Pancreas (tissue), 10 donors: ENCODE measurements around the gene BBS1. TPM values are rescaled to one million over a fixed set of nuclear protein-coding genes. Genes with fewer than 3 reads are reported as not detected.

Experiments
- ATAC-seq, 4 donors: fragments of 200-7000 bp; cut with Tn5 transposase; one replicate each; pipeline versions ENCODE4 v1.8.0 to v1.9.1; 2020; ENCODE audit warnings: mild to moderate bottlenecking in 4 of 4, moderate library complexity in 4 of 4
- DNase-seq, 6 donors: peaks; one replicate each; pipeline ENCODE4 v3.0.0-alpha.2; 2020
- FAIRE-seq: peaks from 2 replicates; lab custom pipeline; 2012; peaks lifted over from hg19 to GRCh38; lab: Jason Lieb, UNC
- H3K27ac ChIP-seq, 4 donors: fragments of 200-600 bp; sonication (generic); 1 replicate in 3 of 4; 2 replicates in 1 of 4; pipeline versions ENCODE4 v1.5.0 to v1.8.0; 2020
- H3K27me3 ChIP-seq, 4 donors: fragments of 200-600 bp; one replicate each; pipeline ENCODE4 v1.8.0; 2021
- H3K36me3 ChIP-seq, 3 donors: fragments of 200-600 bp; sonication (generic) in 1 of 3; one replicate each; pipeline versions ENCODE4 v1.5.0 to v1.8.0; 2020 to 2021
- H3K4me1 ChIP-seq, 3 donors: fragments of 200-600 bp; one replicate each; pipeline ENCODE4 v1.8.0; 2021
- H3K4me3 ChIP-seq, 4 donors: fragments of 200-600 bp; sonication (generic) in 2 of 4; one replicate each; pipeline versions ENCODE4 v1.5.0 to v1.8.0; 2020 to 2021
- H3K9me3 ChIP-seq, 4 donors: fragments of 200-600 bp; one replicate each; pipeline ENCODE4 v1.8.0; 2021
- CTCF ChIP-seq, 4 donors: fragments of 200-600 bp; sonication (generic) in 3 of 4; IDR thresholded peaks; one replicate each; pipeline versions ENCODE4 v1.5.0 to v1.8.0; 2021; ENCODE audit warnings: antibody characterized with exemption in 4 of 4
- WGBS, 2 donors: extraction: QIAGEN DNeasy Blood & Tissue Kit; methylation state at CpG; one replicate each; pipeline ENCODE4 v1.1.7; 2013; 5-methylcytosine and 5-hydroxymethylcytosine counted together
- intact Hi-C, 3 donors: fragments of 100-400 bp; cut with DNase I; formaldehyde crosslinking; loops; one replicate each; pipeline versions ENCODE4 v1.11.1 to v1.14.2; 2022
- polyA plus RNA-seq, 2 donors: library from polyadenylated mRNA; stranded (reverse); fragments of 200-250 nt; gene quantifications; one replicate each; pipeline ENCODE4 v1.2.3, GENCODE V29; 2013
- total RNA-seq, 6 donors: library from RNA; stranded (reverse); fragmentation: NEBNext Ultra II Directional in 4 of 6; extraction: Animal tissue kit (Norgen Biotek cat#: 25700) in 4 of 6; gene quantifications; one replicate each; pipeline versions ENCODE4 v1.2.1 to v1.2.4, GENCODE V29; 2021 to 2023
- donor health status: healthy with polysubstance abuse.
- donor health status: DM: no; HTN: no; CAD: no; lungs with moderate emphysema.
- donor health status: DM: no; HTN: no; CAD: no.
- donor health status: control.
- donor health status: control.
- donor health status: Bipolar disorder and iron deficiency.
- donor health status: DM: yes; HTN: yes; CAD: no.
- donor health status: DM: no; HTN: no; CAD: no.
- donor health status: DM: no; HTN: no; CAD: no.
- donor health status: DM: yes; HTN: yes; CAD: no.

BBS1 gene
- total and polyA plus RNA-seq, 8 donors: 19.1 to 31.9 (median 22.1) TPM

DNA sequence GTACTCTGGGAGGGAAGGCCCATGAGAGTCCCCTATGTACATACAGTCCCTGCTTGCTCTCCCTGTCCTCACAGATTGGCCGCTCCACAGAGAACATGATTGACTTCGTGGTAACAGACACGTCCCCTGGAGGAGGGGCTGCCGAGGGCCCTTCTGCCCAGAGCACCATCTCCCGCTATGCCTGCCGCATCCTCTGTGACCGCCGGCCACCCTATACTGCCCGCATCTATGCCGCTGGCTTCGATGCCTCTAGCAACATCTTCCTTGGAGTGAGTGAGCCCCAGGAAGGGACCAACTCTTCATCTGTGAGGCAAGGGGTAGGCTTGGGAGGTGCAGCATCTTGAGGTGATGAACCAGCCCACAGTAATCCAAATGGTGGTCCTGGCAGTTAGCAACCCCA lies 37.3 kb upstream of the BBS1 start:
- no peak overlapping the region for H3K27ac ChIP-seq
- no peak for FAIRE-seq
- intact Hi-C loops: no loop called here

DNA sequence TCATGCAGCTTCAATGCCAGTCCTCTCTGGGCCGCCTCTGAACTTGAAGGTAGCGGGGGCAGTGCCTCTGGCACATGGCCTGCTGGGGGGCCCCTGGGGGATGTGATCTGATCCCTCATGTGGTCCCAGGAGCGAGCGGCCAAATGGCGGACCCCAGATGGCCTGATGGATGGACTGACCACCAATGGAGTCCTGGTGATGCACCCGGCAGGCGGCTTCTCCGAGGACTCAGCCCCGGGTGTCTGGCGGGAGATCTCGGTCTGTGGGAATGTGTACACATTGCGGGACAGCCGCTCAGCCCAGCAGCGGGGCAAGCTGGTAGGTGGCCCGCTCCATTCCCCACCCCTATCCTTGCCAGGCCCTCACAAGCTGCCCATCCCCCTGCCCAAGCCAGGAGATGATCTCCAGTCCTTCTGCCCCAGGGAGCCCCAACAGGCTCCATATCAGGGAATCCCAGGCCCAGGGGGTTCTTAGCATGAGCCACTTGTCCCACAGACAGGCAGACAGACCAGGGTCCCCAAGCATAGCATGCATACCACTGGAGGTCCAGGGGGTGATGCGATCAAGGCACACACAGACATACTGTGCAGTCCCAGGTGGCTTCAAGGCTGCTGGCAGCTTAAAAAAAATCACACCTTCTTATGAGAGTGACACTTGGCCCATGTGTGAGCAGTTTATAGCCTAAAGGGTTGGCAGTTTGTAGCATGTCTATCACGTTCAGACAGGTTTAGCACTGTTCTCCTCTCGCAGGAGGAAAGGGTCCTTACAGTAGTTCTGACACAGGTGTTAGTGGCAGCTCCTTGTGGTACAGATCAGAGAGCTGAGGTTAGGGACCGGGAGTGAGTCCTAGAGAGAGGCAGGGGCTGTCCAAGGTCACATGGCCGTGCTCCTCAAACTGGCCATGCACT lies 36.6 kb upstream of the BBS1 start:
- H3K4me3 ChIP-seq: no peak overlapping the region
- ATAC-seq (no peak), DNase-seq (no peak), FAIRE-seq (no peak)
- peaks cover 0 to 3% (median 0%) of the 10 kb centered on the region in 3 donors for H3K4me1 ChIP-seq
- H3K36me3 ChIP-seq: no peaks in the 10 kb centered on the region
- no peaks in the 10 kb centered on the region for H3K9me3 ChIP-seq
- 85 to 87% methylated on average over 20 of the region's 20 CpGs for WGBS, 2 donors
- H3K27ac ChIP-seq: no peak overlapping the region
- TF ChIP-seq CTCF (IDR thresholded peaks at IDR 0.05): no peak
- H3K27me3 ChIP-seq: no peaks in the 10 kb centered on the region
- intact Hi-C loops: no loop called here

More for the DNA sequence above, 37.3 kb upstream of the BBS1 start:
- Histone ChIP-seq H3K36me3 (no peaks in the 10 kb centered on the region), H3K9me3 (no peaks in the 10 kb centered on the region), H3K27me3 (no peaks in the 10 kb centered on the region), H3K4me1 (no peaks in the 10 kb centered on the region), H3K4me3 (no peak overlapping the region)
- ATAC-seq (no peak), DNase-seq (no peak)
- no peak for TF ChIP-seq CTCF (IDR thresholded peaks at IDR 0.05)
- 92 to 93% methylated on average over 11 of the region's 11 CpGs for WGBS, 2 donors

GRCh38 chr11:66475349-66476172 lies 34.9 kb upstream of the BBS1 start:
- H3K27ac ChIP-seq: no peak overlapping the region
- intact Hi-C loops: no loop called here
- ATAC-seq (no peak), DNase-seq (no peak), FAIRE-seq (no peak)
- WGBS, 2 donors: 94 to 95% methylated on average over 44 of the region's 44 CpGs
- no peak overlapping the region for H3K4me3 ChIP-seq
- no peak for TF ChIP-seq CTCF (IDR thresholded peaks at IDR 0.05)
- H3K36me3 ChIP-seq: no peaks in the 10 kb centered on the region
- H3K9me3 ChIP-seq: no peaks in the 10 kb centered on the region
- H3K4me1 ChIP-seq: peaks cover 0 to 6% (median 0%) of the 10 kb centered on the region in 3 donors
- H3K27me3 ChIP-seq: no peaks in the 10 kb centered on the region

DNA sequence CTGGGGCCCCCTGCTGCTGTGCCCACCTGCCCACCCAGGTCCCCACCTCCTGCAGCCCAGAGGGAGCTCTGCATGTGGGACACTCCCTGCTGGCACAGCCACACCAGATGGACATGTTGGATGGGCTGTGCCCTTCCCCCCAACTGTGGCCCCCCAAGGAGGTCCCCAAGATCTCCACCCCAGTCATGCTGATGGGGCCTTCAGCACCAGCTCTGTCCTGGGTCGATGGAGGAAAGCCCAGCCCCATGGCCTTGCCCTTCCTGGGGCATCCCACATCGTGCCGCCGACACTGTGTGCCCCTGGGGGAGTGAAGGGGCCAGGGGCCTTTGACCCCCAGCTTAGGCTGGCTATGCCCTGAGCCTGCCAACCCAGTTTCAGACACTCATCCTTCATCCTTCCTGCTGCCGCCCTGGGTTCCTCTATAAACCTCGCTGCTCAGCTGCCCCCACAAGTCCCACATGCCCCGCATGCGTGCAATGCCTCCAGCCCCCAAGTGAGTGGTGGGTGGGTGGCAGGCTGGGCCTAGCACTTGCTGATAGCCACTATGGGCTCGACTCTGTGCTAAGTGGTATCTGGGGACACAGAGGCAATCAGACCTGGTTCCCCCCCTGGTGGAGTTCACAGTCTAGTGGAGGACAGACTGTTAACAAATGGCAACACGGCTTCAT lies 34.1 kb upstream of the BBS1 start:
- WGBS, 2 donors: 76 to 83% methylated on average over 10 of the region's 10 CpGs
- intact Hi-C loops: no loop called here

More for the DNA sequence above, 34.1 kb upstream of the BBS1 start:
- H3K27me3 ChIP-seq: no peaks in the 10 kb centered on the region
- DNase-seq: no peak
- no peak overlapping the region for H3K4me3 ChIP-seq
- peaks cover 0 to 10% (median 0%) of the 10 kb centered on the region in 3 donors for H3K4me1 ChIP-seq
- H3K36me3 ChIP-seq: no peaks in the 10 kb centered on the region
- TF ChIP-seq CTCF (IDR thresholded peaks at IDR 0.05): no peak
- no peak for ATAC-seq
- no peaks in the 10 kb centered on the region for H3K9me3 ChIP-seq
- no peak overlapping the region for H3K27ac ChIP-seq
- no peak for FAIRE-seq
